H1 (cell line): ENCODE data around the gene SLCO4A1. TPM values are rescaled to one million over a fixed set of nuclear protein-coding genes. Genes with fewer than 3 reads are reported as not detected.

ENCODE experiments used
- CTCF ChIA-PET: fragments of 300-600 bp; sonication (Branson Sonifier 250); formaldehyde crosslinking; loops from one replicate; lab custom pipeline; 2021; ENCODE audit not compliant: partially characterized antibody; lab: Charles Lee
- POLR2A ChIA-PET: fragments of 300-600 bp; sonication (Branson Sonifier 250); formaldehyde crosslinking; loops from one replicate; lab custom pipeline; 2021; ENCODE audit warnings: inconsistent platforms; ENCODE audit not compliant: partially characterized antibody; lab: Charles Lee
- DNase-seq, 2 experiments: peaks; one replicate each; pipeline versions ENCODE4 v3.0.0 to v3.0.0-alpha.2; 2010 to 2022; ENCODE audit warnings: low spot score in 2 of 2, low read depth in 1 of 2, mixed read lengths in 1 of 2
- FAIRE-seq: peaks from 2 replicates; lab custom pipeline; 2011; peaks lifted over from hg19 to GRCh38; lab: Jason Lieb, UNC
- H2AFZ ChIP-seq: 2 replicates; pipeline ENCODE4 v1.8.1; 2012; ENCODE audit warnings: low read length, inconsistent platforms
- H2AK5ac ChIP-seq: 2 replicates; pipeline ENCODE4 v1.6.1; 2013; ENCODE audit warnings: low read depth, low read length
- H2BK120ac ChIP-seq: replicated peaks from 2 replicates; pipeline ENCODE3; 2013; ENCODE audit warnings: low read depth, low read length, inconsistent platforms
- H2BK12ac ChIP-seq: 2 replicates; pipeline ENCODE4 v1.6.1; 2013; ENCODE audit warnings: low read depth, low read length
- H2BK15ac ChIP-seq: 2 replicates; pipeline ENCODE4 v1.6.1; 2013; ENCODE audit warnings: low read length
- H2BK20ac ChIP-seq: 2 replicates; pipeline ENCODE4 v1.6.1; 2013; ENCODE audit warnings: low read length
- H2BK5ac ChIP-seq: 2 replicates; pipeline ENCODE4 v1.6.1; 2013; ENCODE audit warnings: low read depth, low read length
- H3K14ac ChIP-seq: 2 replicates; pipeline ENCODE4 v1.6.1; 2013; ENCODE audit warnings: inconsistent platforms; ENCODE audit not compliant: insufficient read length
- H3K18ac ChIP-seq: 2 replicates; pipeline ENCODE4 v1.6.1; 2013; ENCODE audit warnings: low read length; ENCODE audit errors: extremely low read depth
- H3K23ac ChIP-seq: 2 replicates; pipeline ENCODE4 v1.6.1; 2013; ENCODE audit warnings: inconsistent platforms; ENCODE audit not compliant: insufficient read length
- H3K23me2 ChIP-seq: 2 replicates; pipeline ENCODE4 v1.6.1; 2013; ENCODE audit warnings: low read depth, low read length
- H3K27ac ChIP-seq: 2 replicates; pipeline ENCODE4 v1.6.1; 2011; ENCODE audit warnings: low read depth, low read length, inconsistent platforms
- H3K27me3 ChIP-seq, 4 experiments: replicated peaks in 1 of 4; 1 replicate in 1 of 4; 2 replicates in 3 of 4; pipeline versions ENCODE4 v1.6.1 to v1.8.1; 2011 to 2013; ENCODE audit warnings: low read length in 3 of 4, mild to moderate bottlenecking in 3 of 4, inconsistent platforms in 2 of 4, mixed read lengths in 2 of 4, moderate library complexity in 1 of 4; ENCODE audit not compliant: control insufficient read depth in 3 of 4, insufficient read depth in 3 of 4; ENCODE audit errors: extremely low read depth in 1 of 4
- H3K36me3 ChIP-seq, 4 experiments: 2 replicates each; pipeline versions ENCODE4 v1.6.1 to v1.8.1; 2011 to 2013; ENCODE audit warnings: mild to moderate bottlenecking in 4 of 4, low read length in 3 of 4, moderate library complexity in 2 of 4, control low read depth in 1 of 4, inconsistent platforms in 1 of 4; ENCODE audit not compliant: insufficient read depth in 4 of 4, control insufficient read depth in 2 of 4
- H3K4ac ChIP-seq: replicated peaks from 2 replicates; pipeline ENCODE3; 2013; ENCODE audit warnings: low read length, low read depth, mixed read lengths, inconsistent platforms; ENCODE audit not compliant: insufficient read length
- H3K4me1 ChIP-seq, 4 experiments: replicated peaks in 1 of 4; 1 replicate in 1 of 4; 2 replicates in 3 of 4; pipeline versions ENCODE4 v1.6.1 to v1.8.1; 2011 to 2013; ENCODE audit warnings: low read length in 3 of 4, inconsistent platforms in 2 of 4, mixed read lengths in 1 of 4; ENCODE audit not compliant: insufficient read depth in 4 of 4, control insufficient read depth in 3 of 4
- H3K4me2 ChIP-seq, 2 experiments: 2 replicates each; pipeline versions ENCODE4 v1.6.1 to v1.8.1; 2011 to 2013; ENCODE audit warnings: low read depth in 2 of 2, low read length in 2 of 2, control low read depth in 1 of 2, inconsistent platforms in 1 of 2, mild to moderate bottlenecking in 1 of 2; ENCODE audit not compliant: insufficient read depth in 1 of 2
- H3K4me3 ChIP-seq, 4 experiments: fragments of 200-600, 300-600 bp in 1 of 4; sonication (generic), shearing (Covaris generic), sonication (Bioruptor Twin) in 1 of 4; 2 replicates each; pipeline versions ENCODE4 v1.5.1 to v1.8.1; 2011 to 2016; ENCODE audit warnings: low read length in 4 of 4, low read depth in 3 of 4, control low read depth in 2 of 4, inconsistent platforms in 2 of 4, mild to moderate bottlenecking in 2 of 4, mixed read lengths in 1 of 4, moderate library complexity in 1 of 4; ENCODE audit not compliant: insufficient read depth in 2 of 4; ENCODE audit errors: extremely low read depth in 1 of 4
- H3K56ac ChIP-seq: replicated peaks from 2 replicates; pipeline ENCODE3; 2013; ENCODE audit warnings: low read depth, mild to moderate bottlenecking, mixed read lengths, low read length, inconsistent platforms; ENCODE audit not compliant: insufficient read length
- H3K79me1 ChIP-seq: 2 replicates; pipeline ENCODE4 v1.6.1; 2013; ENCODE audit warnings: low read depth, low read length, control low read depth
- H3K79me2 ChIP-seq, 2 experiments: 2 replicates each; pipeline versions ENCODE4 v1.6.1 to v1.8.1; 2012 to 2013; ENCODE audit warnings: low read length in 2 of 2, mild to moderate bottlenecking in 2 of 2, inconsistent platforms in 1 of 2; ENCODE audit not compliant: insufficient read depth in 2 of 2, control insufficient read depth in 1 of 2
- H3K9ac ChIP-seq, 4 experiments: replicated peaks in 1 of 4; 1 replicate in 1 of 4; 2 replicates in 3 of 4; pipeline versions ENCODE4 v1.6.1 to v1.8.1; 2011 to 2013; ENCODE audit warnings: low read depth in 3 of 4, low read length in 3 of 4, control low read depth in 2 of 4, mild to moderate bottlenecking in 2 of 4, moderate library complexity in 2 of 4, inconsistent platforms in 1 of 4; ENCODE audit errors: extremely low read depth in 1 of 4
- H3K9me3 ChIP-seq, 2 experiments: 2 replicates each; pipeline versions ENCODE4 v1.6.1 to v1.8.1; 2012 to 2013; ENCODE audit warnings: mild to moderate bottlenecking in 2 of 2, moderate library complexity in 2 of 2, control low read depth in 1 of 2, inconsistent platforms in 1 of 2, low read depth in 1 of 2, low read length in 1 of 2, mixed read lengths in 1 of 2; ENCODE audit not compliant: insufficient read depth in 2 of 2
- H4K20me1 ChIP-seq, 2 experiments: replicated peaks in 1 of 2; 2 replicates each; pipeline versions ENCODE3 to v1.8.1; 2011 to 2013; ENCODE audit warnings: inconsistent platforms in 2 of 2, low read length in 2 of 2, mild to moderate bottlenecking in 1 of 2; ENCODE audit not compliant: insufficient read depth in 2 of 2, control insufficient read depth in 1 of 2
- H4K5ac ChIP-seq: 2 replicates; pipeline ENCODE4 v1.6.1; 2013; ENCODE audit warnings: low read length, low read depth, mixed read lengths, inconsistent platforms; ENCODE audit not compliant: insufficient read length
- H4K8ac ChIP-seq: 2 replicates; pipeline ENCODE4 v1.8.0; 2013; ENCODE audit warnings: mild to moderate bottlenecking, moderate library complexity, low read length, inconsistent platforms; ENCODE audit not compliant: insufficient read depth; ENCODE audit errors: extremely low read depth
- H4K91ac ChIP-seq: replicated peaks from 2 replicates; pipeline ENCODE3; 2013; ENCODE audit warnings: low read length, mixed read lengths, inconsistent platforms; ENCODE audit not compliant: insufficient read length
- BACH1 ChIP-seq: IDR thresholded peaks from 2 replicates; pipeline ENCODE4 v1.6.1; 2012; ENCODE audit warnings: low read length, improper control_type of control experiment
- WGBS, 2 experiments: shearing (Covaris generic) in 1 of 2; methylation state at CpG; one replicate each; pipeline versions ENCODE4 v1.1.6 to v1.1.7; 2013 to 2015; ENCODE audit warnings: low lambda C conversion rate in 2 of 2, mixed read lengths in 2 of 2, inconsistent platforms in 1 of 2, low coverage in 1 of 2, missing lambda C conversion rate in 1 of 2; ENCODE audit not compliant: insufficient replicate concordance in 2 of 2, insufficient coverage in 1 of 2, insufficient read length in 1 of 2; ENCODE audit errors: extremely low coverage in 1 of 2, missing lambda C conversion rate in 1 of 2; 5-methylcytosine and 5-hydroxymethylcytosine counted together
- polyA plus RNA-seq, 7 experiments: library from polyadenylated mRNA; depleted of rRNA in 3 of 7; stranded (reverse) in 5 of 7; unstranded in 2 of 7; fragments of >200 nt in 5 of 7; fragments of 200-250 nt in 2 of 7; gene quantifications; 1 replicate in 5 of 7; 2 replicates in 1 of 7; 4 replicates in 1 of 7; pipeline versions ENCODE4 v1.2.1 to v1.2.3, GENCODE V29; 2011 to 2013; ENCODE audit warnings: missing spikeins in 2 of 7, mixed read lengths in 2 of 7
- total RNA-seq: library from RNA; stranded (reverse); fragmentation: NEBNext Ultra II Directional; extraction: Animal tissue kit (Norgen Biotek cat#: 25700); gene quantifications from 2 replicates; pipeline ENCODE4 v1.2.1, GENCODE V29; 2021

Gene SLCO4A1
- total and polyA plus RNA-seq, 2 of the 8 experiments (the other 6 are each of a cell fraction or from before 2014, with no cell fraction given), result 10.5 to 18.5 TPM

DNA sequence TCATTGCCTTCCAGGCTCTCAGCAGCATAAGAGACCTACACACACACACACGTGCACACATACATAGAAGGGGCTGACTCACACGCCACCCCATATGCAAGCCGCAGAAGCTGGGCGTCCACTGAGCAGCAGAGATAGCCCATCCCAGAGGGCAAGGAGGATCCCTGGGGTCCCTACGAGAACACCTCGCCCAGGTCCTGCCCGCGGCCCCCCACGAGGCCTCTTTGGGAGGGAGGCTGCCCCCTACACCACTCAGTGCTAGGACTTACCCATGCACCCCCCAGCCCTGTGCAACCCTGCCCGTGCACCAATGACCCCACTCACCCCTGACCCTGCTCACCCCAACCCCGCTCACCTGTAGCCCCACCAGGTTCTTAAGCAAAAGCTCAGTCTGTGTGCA is 45.8 kb downstream of the SLCO4A1 start:
- no peak overlapping the region for H4K91ac ChIP-seq
- H3K79me2 ChIP-seq, result no peaks in the 10 kb centered on the region
- ChIA-PET POLR2A (interaction anchor here (1.6 kb wide), 1 partner anchor 12 kb away, joined by 7 read pairs; no protein-coding TSS in a partner anchor), CTCF (interaction anchor here (0.6 to 4.6 kb wide), 13 partner anchors 9 to 285 kb away, joined by 3 to 34 read pairs (median 4); partner anchors contain the start of gene NTSR1)
- H4K5ac ChIP-seq, result no peak overlapping the region
- H3K27ac ChIP-seq, result no peak overlapping the region
- H3K56ac ChIP-seq, result no peak overlapping the region
- no peak overlapping the region; the same call in 1 of the 2 replicates for H4K8ac ChIP-seq
- peaks cover 0 to 3% (median 0%) of the 10 kb centered on the region in 4 experiments; a peak in 2 of 7 replicates for H3K4me1 ChIP-seq
- H2BK15ac ChIP-seq, result no peak overlapping the region
- no peak overlapping the region for H2AFZ ChIP-seq
- no peak overlapping the region for H2BK5ac ChIP-seq
- no peak for DNase-seq
- no peak for FAIRE-seq
- H2BK12ac ChIP-seq, result no peak overlapping the region
- H3K9ac ChIP-seq, result no peak overlapping the region
- H3K79me1 ChIP-seq, result no peaks in the 10 kb centered on the region
- H2BK20ac ChIP-seq, result no peak overlapping the region
- 77% methylated on average over 8 of the region's 11 CpGs; no CpG with 5 or more reads in 1 of the 2 experiments for WGBS, 2 experiments
- H3K36me3 ChIP-seq, result no peaks in the 10 kb centered on the region
- no peak overlapping the region for H2BK120ac ChIP-seq
- no peak overlapping the region for H3K23ac ChIP-seq
- H3K4me3 ChIP-seq, result no peak overlapping the region
- no peak overlapping the region for H3K4ac ChIP-seq
- no peaks in the 10 kb centered on the region for H3K27me3 ChIP-seq
- H4K20me1 ChIP-seq, result peaks cover 0 to 1% of the 10 kb centered on the region in 2 experiments
- H3K23me2 ChIP-seq, result no peaks in the 10 kb centered on the region
- TF ChIP-seq BACH1, result no peak
- no peak overlapping the region for H3K4me2 ChIP-seq
- H3K14ac ChIP-seq, result no peak overlapping the region
- no peak overlapping the region for H2AK5ac ChIP-seq
- H3K9me3 ChIP-seq, result no peaks in the 10 kb centered on the region
- H3K18ac ChIP-seq, result no peak overlapping the region; the same call in 1 of the 2 replicates
